CD4-positive, alpha-beta T cell treated with Interleukin-4 for 4 hours (primary cell): ENCODE measurements around the gene SLAMF1.
A peak's percentile ranks its signal among the peaks of the same experiment; 100 is the strongest.
"Not testable (repeated sequence)": the region's sequence is repeated elsewhere in the genome, so short reads cannot be mapped to it uniquely, and the experiment has no call there.

ENCODE experiments used
- DNase-seq: peaks from one replicate; pipeline ENCODE4 v3.0.0-alpha.2; 2020

Gene SLAMF1, protein sequence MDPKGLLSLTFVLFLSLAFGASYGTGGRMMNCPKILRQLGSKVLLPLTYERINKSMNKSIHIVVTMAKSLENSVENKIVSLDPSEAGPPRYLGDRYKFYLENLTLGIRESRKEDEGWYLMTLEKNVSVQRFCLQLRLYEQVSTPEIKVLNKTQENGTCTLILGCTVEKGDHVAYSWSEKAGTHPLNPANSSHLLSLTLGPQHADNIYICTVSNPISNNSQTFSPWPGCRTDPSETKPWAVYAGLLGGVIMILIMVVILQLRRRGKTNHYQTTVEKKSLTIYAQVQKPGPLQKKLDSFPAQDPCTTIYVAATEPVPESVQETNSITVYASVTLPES

GRCh38 chr1:160646711-160647328 lies at the start of gene SLAMF1:
SLAMF1 (minus strand) TSS chr1:160647044; CDS start chr1:160646945, 99 bp downstream.
- peak; percentile 79 for DNase-seq

- DNase-seq = not testable (repeated sequence)
Measured at GRCh38 chr1:160692390-160692789, 45.5 kb upstream of the SLAMF1 start.

DNA sequence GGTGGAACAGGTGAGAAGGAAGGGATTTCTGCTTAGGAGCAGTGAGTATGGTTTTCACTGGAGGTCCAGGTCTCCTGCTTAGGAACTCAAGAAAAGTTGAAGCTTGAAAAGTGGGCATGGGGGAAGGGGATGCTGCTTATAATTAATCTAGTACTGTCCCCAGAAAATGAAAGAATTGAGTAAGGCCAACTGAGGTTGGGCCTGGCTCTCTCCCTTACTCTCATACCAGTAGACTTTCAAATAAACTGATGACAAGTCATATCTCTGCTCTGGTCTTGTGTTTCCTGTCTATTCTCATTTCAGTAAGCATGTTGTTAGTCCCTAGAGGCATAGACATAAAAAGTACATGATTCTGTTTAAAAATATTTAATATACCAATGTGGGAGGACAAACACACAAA lies 38.4 kb upstream of the SLAMF1 start:
- DNase-seq = peak; percentile 33

- peak; percentile 51 for DNase-seq
Measured at GRCh38 chr1:160682983-160683865, 36.4 kb upstream of the SLAMF1 start.

DNA sequence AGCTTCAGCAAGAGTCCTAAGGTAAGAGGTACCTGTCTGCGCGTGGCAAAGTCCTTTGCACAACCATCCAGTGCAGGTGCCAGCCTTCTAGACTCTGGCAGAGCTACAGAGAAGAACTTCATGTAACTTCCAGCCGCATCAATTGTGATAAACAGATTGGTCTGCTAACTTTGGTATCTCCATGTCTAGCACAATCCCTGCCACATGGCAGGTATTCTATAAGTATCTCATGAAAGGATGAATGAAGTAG lies 35.0 kb upstream of the SLAMF1 start:
- DNase-seq = no peak

- DNase-seq = peak; percentile 87
Measured at GRCh38 chr1:160681066-160681890, 34.4 kb upstream of the SLAMF1 start.

GRCh38 chr1:160680399-160680798 lies 33.6 kb upstream of the SLAMF1 start:
- no peak for DNase-seq

GRCh38 chr1:160679893-160680292 lies 33.0 kb upstream of the SLAMF1 start:
- no peak for DNase-seq

DNA sequence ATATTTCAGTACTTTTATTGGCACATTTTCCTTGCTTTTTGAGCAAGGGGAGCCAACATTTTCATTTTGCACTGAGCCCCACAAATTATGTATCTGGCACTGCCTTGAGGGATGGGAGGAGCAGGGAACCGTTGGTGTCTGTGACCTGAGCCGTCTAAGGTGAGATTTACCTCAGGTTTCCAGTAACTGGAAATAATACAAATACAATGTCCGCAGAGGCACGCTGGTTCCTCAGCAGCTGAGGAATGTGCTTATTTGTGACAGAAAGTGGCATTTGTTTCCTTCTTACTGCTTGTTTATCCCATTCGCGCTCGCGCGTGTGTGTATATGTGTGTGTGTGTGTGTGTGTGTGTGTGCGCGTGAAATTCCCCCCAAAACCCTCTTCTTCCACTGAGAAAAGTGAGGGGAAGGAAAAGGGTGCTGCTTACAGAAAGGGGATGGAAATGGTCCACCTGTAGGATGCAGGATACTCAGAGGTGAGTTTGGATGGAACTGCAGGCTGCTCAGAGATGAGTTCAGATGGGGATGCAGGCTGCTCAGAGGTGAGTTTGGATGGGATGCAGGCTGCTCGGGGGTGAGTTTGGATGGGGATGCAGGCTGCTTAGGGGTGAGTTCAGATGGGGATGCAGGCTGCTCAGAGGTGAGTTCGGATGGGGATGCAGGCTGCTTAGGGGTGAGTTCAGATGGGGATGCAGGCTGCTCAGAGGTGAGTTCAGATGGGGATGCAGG lies 30.2 kb upstream of the SLAMF1 start:
- no peak for DNase-seq

GRCh38 chr1:160675641-160676410 lies 29.0 kb upstream of the SLAMF1 start:
- peak; percentile 81 for DNase-seq

- DNase-seq = no peak
Measured at GRCh38 chr1:160674415-160674814, 27.6 kb upstream of the SLAMF1 start.

DNA sequence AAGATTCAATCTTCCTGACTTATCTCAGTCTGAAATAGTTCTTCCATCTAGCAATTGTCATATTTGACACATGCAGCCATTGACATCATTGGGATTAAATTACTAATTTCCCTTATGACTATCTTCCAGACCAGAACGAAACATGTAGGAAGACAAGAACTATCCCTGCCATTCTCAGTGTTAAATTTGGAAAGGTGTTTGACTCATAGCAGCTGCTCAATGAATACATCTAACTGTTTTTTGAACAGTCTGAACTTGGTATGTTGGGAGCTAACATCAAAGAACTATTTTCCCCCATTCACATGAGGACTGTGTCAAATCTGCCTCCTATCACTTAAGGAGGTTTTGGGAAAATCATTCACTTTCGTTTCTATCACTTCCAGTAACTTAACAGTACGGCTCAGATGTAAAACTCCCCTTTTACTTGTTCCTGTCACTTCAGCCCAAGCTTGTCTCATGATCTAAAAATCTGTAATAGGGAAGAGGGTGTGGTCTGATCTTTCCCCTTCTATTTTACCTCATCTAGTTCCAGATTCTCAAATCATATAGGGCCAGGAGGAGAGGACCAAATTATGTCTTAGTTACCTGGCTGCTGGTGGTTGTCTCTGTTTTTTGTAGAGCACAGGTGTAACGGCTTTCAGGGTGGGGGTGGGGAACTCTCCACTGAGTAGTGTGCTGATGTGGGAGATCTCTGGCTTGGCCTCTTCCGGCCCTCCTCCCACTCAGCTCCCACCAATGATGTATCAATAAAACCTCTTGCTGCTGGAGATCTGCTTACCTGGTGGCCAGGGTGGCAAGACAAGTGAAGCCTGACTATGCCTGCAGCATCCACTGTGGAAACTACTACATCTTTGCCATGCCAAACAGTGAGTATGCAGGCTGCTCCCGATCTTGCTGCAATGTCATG lies 26.2 kb upstream of the SLAMF1 start:
- no peak for DNase-seq

DNA sequence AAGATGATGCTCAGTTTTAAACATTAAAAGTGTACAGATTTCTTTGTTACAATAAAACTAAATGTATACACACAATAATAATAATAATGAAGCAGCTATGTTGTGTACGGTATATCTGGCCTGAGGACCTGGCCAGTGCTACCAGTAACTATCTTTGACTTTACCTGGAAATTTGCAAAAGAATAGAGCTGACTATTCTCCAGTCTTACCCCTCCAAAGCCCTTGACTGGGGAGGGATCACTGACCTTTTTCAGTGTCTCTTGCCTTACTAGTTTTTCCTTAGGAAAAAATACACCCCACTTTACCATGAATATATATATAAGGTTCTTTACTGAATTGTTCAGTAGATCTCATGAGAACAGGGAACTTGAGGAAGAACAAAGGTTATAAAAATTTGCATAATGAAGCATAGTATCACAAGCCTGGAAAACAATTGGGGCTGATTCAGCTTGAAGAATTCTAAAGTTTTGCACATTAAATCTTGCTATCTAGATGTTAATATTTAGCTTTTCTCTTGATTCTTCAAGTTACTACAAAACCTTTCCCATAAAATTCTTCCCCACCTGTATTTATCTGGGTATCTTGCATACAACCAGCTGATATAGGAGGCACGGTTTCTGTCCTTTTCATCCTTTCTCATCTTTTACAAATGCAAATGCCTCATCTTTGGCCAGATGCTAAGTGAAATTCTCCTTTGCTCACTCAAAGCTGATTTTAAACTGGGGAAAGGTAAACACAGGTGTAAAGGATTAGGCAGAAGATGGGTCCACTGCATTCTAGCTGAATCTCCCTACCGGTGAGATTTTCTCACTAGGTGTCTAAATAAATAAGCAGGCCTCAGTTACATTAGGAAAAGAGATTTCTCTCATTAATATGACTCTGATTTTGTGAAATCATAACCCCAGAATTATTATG lies 25.0 kb upstream of the SLAMF1 start:
- DNase-seq = no peak

DNA sequence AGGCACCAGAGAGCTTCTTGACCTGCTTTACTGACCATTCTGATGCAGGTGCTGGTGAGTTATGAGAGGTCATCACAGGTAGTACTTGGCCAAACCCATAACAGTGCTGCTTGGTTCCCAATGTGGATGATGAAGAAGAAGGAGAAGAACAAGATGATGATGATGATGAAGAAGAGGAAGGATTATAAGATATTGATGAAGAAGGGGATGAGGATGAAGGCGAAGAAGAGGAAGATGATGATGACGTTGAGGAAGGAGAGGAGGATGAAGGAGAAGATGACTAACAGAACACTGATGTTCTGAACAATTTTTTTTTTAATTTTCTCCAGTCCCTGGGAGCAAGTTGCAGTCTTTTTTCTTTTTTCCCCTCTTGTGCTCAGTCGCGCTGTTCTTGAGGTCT lies 23.9 kb upstream of the SLAMF1 start:
- DNase-seq = no peak

DNA sequence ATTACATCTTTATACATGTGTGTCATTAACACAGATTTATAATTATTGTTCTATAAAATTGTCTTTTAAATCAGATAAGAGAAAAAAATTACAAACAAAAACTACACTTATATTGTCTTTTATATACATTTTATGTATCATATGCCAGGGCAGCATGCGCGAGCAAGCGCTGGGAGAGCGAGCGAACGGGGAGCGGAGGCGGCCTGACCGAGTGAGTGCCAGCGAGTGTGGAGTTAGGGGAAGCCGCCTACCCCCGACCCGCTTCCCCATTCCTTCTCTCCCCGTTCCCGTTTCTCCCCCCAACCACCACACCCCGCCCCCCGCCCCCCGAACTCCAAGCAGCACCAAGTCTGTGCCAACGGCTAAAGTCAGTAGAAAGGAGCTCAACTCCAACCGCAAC lies 23.0 kb upstream of the SLAMF1 start:
- no peak for DNase-seq

GRCh38 chr1:160669276-160669675 lies 22.4 kb upstream of the SLAMF1 start:
- DNase-seq = no peak

DNA sequence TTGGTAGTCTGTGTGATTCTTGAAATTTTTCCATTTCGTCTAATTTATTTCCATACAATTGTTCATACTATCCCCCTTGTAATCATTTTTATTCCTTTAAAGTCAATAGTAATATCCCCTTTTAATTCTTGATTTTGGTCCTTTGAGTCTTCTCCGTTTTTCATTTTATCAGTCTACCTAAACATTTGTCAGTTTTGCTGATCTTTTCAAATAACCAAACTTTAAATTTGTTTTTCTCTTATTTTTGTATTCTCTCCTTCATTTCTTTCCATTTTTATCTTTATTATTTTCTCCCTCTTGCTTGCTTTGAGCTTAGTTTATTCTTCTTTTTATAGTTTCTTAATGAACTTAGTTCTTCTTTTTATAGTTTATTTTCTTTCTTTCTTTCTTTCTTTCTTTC lies 21.1 kb upstream of the SLAMF1 start:
- no peak for DNase-seq

DNA sequence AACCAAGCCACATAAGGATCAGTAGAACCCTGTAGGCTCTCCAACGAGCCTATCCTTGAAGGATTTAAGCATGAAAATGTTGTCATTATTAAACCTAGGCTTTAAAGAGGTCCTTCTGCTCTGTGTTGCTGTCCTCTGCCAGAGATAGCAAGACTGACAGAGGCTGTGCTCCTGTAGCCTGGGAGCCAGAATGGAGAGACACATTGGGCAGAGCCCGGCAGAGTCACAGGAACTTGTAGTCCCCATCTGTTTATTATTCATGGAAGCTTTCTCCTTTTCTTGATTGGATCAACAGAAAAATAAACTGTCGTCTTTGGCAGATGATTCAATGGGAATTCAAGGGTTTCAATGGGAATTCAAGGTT lies 19.2 kb upstream of the SLAMF1 start:
- DNase-seq = no peak

DNA sequence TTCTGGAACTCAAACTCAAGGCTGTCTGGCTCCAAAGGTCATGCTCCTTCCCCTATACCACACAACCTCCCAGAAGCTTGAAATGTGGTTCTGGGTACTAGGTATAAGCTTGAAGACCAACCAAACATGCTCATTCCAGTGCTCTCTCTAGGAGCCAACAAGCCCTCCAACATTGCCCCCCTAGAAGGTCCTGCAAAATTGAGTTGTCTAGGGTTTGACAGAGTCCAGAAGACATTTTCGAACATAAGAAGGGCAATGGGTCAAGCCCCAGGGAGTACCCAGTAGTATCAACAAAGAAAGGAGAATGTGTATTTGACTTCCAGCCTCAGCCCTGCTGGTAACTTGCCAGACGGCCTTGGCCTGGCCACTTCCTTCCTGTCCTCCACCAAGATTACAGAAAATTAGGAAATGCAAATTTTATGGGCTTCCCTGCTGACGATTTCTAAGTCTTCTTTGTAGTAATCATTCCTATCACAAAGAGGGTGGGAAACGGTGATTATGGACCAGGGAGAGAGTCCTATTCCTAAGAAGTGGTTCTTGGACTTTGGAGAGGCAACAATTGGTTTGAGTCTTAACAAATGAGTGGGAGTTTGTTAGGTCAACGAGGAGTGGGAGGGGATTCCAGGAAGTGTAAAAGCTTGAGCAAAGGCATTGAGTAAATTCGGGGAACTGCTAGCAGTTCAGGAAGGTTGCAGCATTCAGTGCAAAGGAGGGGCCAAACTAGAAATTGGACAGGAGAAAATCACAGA lies 18.7 kb upstream of the SLAMF1 start:
- peak; percentile 30 for DNase-seq
